ENCODE data around the gene PARP4.
A peak's percentile ranks its signal among the peaks of the same experiment; 100 is the strongest.
"Not testable (repeated sequence)": the region's sequence is repeated elsewhere in the genome, so short reads cannot be mapped to it uniquely, and the experiment has no call there.

The PARP4 gene

DNA sequence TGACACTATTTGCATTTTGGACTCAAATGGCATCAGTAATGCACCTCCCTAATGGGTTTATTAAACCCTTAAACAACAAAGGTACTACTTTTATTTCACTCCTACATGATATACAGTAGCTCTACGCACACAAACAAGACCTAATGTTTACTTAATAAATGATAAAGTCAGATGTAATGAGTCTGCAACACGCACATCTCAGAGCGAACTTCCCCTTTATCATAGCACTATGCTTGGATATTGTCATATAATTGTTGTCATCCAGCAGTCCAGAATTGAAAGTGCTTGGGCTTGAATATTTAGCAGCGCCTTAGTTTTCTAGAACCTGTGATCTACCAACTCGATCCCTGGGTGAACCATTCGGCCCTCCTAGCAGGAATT is 772 bp downstream of the PARP4 start:
- DNase-seq (ENCODE audit: low read depth): no peak
- TF ChIP-seq, protein P1, sequence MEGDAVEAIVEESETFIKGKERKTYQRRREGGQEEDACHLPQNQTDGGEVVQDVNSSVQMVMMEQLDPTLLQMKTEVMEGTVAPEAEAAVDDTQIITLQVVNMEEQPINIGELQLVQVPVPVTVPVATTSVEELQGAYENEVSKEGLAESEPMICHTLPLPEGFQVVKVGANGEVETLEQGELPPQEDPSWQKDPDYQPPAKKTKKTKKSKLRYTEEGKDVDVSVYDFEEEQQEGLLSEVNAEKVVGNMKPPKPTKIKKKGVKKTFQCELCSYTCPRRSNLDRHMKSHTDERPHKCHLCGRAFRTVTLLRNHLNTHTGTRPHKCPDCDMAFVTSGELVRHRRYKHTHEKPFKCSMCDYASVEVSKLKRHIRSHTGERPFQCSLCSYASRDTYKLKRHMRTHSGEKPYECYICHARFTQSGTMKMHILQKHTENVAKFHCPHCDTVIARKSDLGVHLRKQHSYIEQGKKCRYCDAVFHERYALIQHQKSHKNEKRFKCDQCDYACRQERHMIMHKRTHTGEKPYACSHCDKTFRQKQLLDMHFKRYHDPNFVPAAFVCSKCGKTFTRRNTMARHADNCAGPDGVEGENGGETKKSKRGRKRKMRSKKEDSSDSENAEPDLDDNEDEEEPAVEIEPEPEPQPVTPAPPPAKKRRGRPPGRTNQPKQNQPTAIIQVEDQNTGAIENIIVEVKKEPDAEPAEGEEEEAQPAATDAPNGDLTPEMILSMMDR (conservative IDR thresholded peaks at IDR 0.05; ENCODE audit: low read depth, low read length): no peak
- peak overlapping the region; percentile 86 for H3K4me3 ChIP-seq (ENCODE audit: low read length)

DNA sequence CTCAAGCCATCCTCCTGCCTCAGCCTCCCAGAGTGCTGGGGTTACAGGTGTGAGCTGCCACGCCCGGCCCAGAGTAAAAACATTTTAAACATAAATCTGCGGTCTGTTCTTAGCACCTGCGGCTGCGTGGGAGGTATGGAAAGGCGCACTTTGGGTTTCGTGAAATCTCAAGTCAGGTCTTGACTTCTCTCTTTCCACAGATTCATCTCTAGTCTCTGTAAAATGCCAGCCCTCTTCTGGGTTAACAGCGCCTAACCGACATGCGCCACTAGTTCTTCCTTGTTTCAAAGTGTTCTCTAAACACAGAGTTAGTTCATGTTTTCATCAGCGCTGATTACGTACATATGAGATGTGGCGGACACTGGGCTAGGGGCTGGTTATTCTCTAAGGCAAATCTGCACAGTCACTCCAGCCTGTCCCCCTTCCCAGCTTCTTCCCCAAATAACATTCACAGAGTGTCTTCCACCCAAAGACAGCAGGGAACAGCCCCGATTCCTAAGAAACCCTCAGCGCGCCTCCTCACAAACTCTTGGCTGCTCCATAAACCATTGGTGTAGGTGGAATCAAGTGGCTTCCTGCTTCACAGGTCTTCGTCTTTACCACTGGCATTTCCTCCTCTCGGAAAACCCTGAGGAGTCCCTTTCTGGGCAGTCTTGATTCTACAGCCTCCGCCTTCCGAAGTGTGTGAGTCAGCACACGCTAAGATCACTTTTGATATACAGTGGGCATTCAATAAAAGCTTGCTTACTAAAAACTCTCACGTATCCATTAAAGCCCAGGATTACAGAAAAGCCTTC is 1.4 kb downstream of the PARP4 start:
- H3K4me3 ChIP-seq (ENCODE audit: low read length): peak overlapping the region; percentile 86
- peak; percentile 65 for DNase-seq (ENCODE audit: low read depth)
- TF ChIP-seq, protein P1 (conservative IDR thresholded peaks at IDR 0.05; ENCODE audit: low read depth, low read length): no peak

DNA sequence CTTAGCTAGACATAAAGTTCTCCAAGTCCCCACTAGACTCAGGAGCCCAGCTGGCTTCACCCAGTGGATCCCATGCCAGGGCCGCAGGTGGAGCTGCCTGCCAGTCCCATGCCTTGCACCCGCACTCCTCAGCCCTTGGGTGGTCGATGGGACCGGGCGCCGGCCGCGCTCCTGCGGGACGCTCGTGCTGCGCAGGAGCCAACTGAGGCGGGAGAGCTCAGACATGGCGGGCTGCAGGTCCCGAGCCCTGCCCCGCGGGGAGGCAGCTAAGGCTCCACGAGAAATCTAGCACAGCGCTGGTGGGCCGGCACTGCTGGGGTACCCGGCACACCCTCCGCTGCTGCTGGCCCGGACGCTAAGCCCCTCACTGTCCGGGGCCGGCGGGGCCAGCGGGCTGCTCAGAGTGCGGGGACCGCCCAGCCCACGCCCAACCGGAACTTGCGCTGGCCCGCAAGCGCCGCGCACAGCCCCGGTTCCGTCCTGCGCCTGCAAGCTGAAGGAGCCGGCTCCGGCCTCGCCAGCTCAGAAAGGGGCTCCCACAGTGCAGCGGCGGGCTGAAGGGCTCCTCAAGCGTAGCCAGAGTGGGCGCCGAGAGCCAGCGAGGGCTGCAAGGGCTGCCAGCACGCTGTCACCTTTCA is 5.8 kb downstream of the PARP4 start:
- TF ChIP-seq, protein P1 (conservative IDR thresholded peaks at IDR 0.05; ENCODE audit: low read depth, low read length): no peak
- DNase-seq (ENCODE audit: low read depth): no peak
- H3K4me3 ChIP-seq (ENCODE audit: low read length): no peak overlapping the region

DNA sequence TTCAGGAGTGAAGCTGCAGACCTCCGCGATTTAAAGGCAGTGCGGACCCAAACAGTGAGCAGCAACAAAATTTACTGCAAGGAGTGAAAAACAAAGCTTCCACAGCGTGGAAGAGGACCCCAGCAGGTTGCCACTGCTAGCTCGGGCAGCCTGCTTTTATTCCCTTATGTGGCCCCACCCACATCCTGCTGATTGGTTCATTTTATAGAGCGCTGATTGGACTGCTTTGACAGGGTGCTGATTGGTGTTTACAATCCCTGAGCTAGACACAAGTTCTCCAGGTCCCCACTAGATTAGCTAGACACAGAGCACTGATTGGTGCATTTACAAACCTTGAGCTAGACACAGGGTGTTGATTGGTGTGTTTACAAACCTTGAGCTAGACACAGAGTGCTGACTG is 6.3 kb downstream of the PARP4 start:
- not testable (repeated sequence) for H3K4me3 ChIP-seq (ENCODE audit: low read length); DNase-seq (ENCODE audit: low read depth)

DNA sequence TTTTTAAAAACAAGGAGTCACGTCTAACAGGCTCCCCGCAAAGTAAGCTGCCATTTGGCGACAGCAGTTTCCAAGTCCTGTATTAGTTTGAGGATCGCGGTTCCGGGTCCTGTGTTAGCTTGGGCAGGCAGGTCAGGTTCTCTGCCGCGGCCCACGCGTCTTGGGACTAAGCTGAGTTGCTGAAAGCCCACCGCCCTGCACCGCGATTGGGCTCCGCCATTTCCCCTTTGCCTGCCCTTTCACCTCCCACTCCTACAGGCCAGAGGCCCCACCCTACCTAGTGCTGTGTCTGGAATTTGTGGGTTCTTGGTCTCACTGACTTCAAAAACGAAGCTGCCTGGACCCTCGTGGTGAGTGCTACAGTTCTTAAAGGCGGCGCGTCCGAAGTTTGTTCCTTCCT is 6.8 kb downstream of the PARP4 start:
- TF ChIP-seq, protein P1 (conservative IDR thresholded peaks at IDR 0.05; ENCODE audit: low read depth, low read length): no peak
- no peak overlapping the region for H3K4me3 ChIP-seq (ENCODE audit: low read length)
- DNase-seq (ENCODE audit: low read depth): no peak

DNA sequence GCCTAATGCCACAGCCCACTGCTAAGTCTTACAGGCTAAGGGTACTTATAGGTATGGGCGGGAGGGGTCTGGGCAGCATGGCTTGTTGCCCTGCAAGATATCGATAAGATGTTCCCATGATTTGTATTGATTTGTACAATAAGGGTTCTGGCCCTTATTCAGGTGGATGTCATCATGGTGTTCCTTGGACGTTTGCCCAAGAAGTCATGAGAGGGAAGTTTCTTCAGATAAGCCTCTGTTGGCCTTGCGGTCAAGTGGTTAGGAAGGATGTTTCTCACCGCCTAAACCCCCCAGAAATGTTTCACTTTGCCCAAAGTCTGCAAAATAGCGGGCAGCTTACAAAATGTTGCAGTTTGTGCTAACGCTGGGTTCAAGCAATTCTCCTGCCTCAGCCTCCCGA is 7.3 kb downstream of the PARP4 start:
- TF ChIP-seq, protein P1 (conservative IDR thresholded peaks at IDR 0.05; ENCODE audit: low read depth, low read length): no peak
- no peak overlapping the region for H3K4me3 ChIP-seq (ENCODE audit: low read length)
- no peak for DNase-seq (ENCODE audit: low read depth)

DNA sequence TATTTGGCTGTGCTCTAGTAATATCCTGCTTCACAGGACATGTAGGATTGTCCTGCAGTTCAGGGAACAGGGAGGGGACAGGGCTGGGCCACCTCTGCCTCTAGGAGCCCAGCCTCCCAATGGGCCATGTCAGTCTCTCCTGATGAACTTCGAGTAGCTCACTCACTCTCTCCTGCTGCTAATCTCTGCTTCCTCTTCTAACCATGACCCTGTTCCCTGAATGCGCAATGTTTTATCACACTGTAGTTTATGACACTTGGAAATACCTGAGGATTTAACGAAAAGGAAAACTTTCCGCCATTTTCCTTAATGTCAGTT is 9.2 kb downstream of the PARP4 start:
- TF ChIP-seq, protein P1 (conservative IDR thresholded peaks at IDR 0.05; ENCODE audit: low read depth, low read length): no peak
- no peak overlapping the region for H3K4me3 ChIP-seq (ENCODE audit: low read length)
- DNase-seq (ENCODE audit: low read depth): no peak
